Progenitor cell of endocrine pancreas (in vitro differentiated cells): ENCODE results near the gene CRISPLD2. TPM values are rescaled to one million over a fixed set of nuclear protein-coding genes. Genes with fewer than 3 reads are reported as not detected.
"Not testable (repeated sequence)": the region's sequence is repeated elsewhere in the genome, so short reads cannot be mapped to it uniquely, and the experiment has no call there.

Experiments used
- DNase-seq: peaks from one replicate; pipeline ENCODE4 v3.0.0; 2021; ENCODE audit warnings: low spot score; ENCODE audit not compliant: unreplicated experiment
- H3K27ac Mint-ChIP-seq: 2 replicates; pipeline ENCODE4 v1.8.0; 2021; ENCODE audit warnings: mild to moderate bottlenecking, moderate library complexity, mixed read lengths
- H3K27me3 Mint-ChIP-seq: 2 replicates; pipeline ENCODE4 v1.8.0; 2021; ENCODE audit warnings: mixed read lengths
- H3K36me3 Mint-ChIP-seq: 2 replicates; pipeline ENCODE4 v1.8.0; 2022; ENCODE audit warnings: mixed read lengths; ENCODE audit not compliant: insufficient read depth
- H3K4me1 Mint-ChIP-seq: 2 replicates; pipeline ENCODE4 v1.8.0; 2021; ENCODE audit warnings: low read depth, mixed read lengths
- H3K4me3 Mint-ChIP-seq: 2 replicates; pipeline ENCODE4 v1.8.0; 2021; ENCODE audit warnings: low read depth, mild to moderate bottlenecking, moderate library complexity, mixed read lengths
- H3K9me3 Mint-ChIP-seq: 2 replicates; pipeline ENCODE4 v1.8.0; 2021; ENCODE audit warnings: low read depth, mixed read lengths
- CTCF ChIP-seq: fragments of 200-600 bp; sonication (generic); IDR thresholded peaks from one replicate; pipeline ENCODE4 v1.5.0; 2021; ENCODE audit warnings: antibody characterized with exemption, mild to moderate bottlenecking; ENCODE audit not compliant: unreplicated experiment
- total RNA-seq: library from RNA; stranded (reverse); gene quantifications from 2 replicates; pipeline ENCODE4 v1.2.1, GENCODE V29; 2021

CRISPLD2 gene
- total RNA-seq, 1 donor from 2014 or later: 11.0 TPM

GRCh38 chr16:84853534-84853933, 33.7 kb downstream of the CRISPLD2 start:
- Mint-ChIP-seq H3K36me3 (peaks cover 25% of the 10 kb centered on the region), H3K4me3 (no peak overlapping the region), H3K4me1 (peaks cover 4% of the 10 kb centered on the region), H3K9me3 (peaks cover 6% of the 10 kb centered on the region), H3K27ac (no peak overlapping the region), H3K27me3 (no peaks in the 10 kb centered on the region)
- no peak for DNase-seq
- no peak for TF ChIP-seq CTCF

GRCh38 chr16:84854759-84855158, 35.0 kb downstream of the CRISPLD2 start:
- TF ChIP-seq CTCF: no peak
- Mint-ChIP-seq H3K36me3 (peaks cover 36% of the 10 kb centered on the region), H3K27ac (no peak overlapping the region), H3K9me3 (peaks cover 12% of the 10 kb centered on the region), H3K4me1 (peaks cover 4% of the 10 kb centered on the region), H3K4me3 (no peak overlapping the region), H3K27me3 (no peaks in the 10 kb centered on the region)
- no peak for DNase-seq

- not testable (repeated sequence) for H3K27me3 Mint-ChIP-seq, DNase-seq, H3K27ac Mint-ChIP-seq, H3K4me1 Mint-ChIP-seq, H3K4me3 Mint-ChIP-seq
- Mint-ChIP-seq H3K9me3 (peaks cover 17% of the 10 kb centered on the region), H3K36me3 (peaks cover 40% of the 10 kb centered on the region)
These were observed 35.8 kb downstream of the CRISPLD2 start for GRCh38 chr16:84855435-84856202.

GRCh38 chr16:84856203-84856581, 36.4 kb downstream of the CRISPLD2 start:
- not testable (repeated sequence) for H3K4me1 Mint-ChIP-seq, H3K27ac Mint-ChIP-seq, H3K4me3 Mint-ChIP-seq, DNase-seq, H3K27me3 Mint-ChIP-seq
- H3K9me3 Mint-ChIP-seq: peaks cover 14% of the 10 kb centered on the region
- peaks cover 41% of the 10 kb centered on the region for H3K36me3 Mint-ChIP-seq

GRCh38 chr16:84856811-84857210, 37.0 kb downstream of the CRISPLD2 start:
- not testable (repeated sequence) for H3K27me3 Mint-ChIP-seq, H3K4me3 Mint-ChIP-seq, DNase-seq, H3K27ac Mint-ChIP-seq, H3K4me1 Mint-ChIP-seq
- Mint-ChIP-seq H3K36me3 (peaks cover 43% of the 10 kb centered on the region), H3K9me3 (peaks cover 14% of the 10 kb centered on the region)

- no peak for DNase-seq
- Mint-ChIP-seq H3K9me3 (peaks cover 14% of the 10 kb centered on the region), H3K4me1 (no peaks in the 10 kb centered on the region), H3K36me3 (peaks cover 43% of the 10 kb centered on the region), H3K4me3 (no peak overlapping the region), H3K27ac (no peak overlapping the region), H3K27me3 (no peaks in the 10 kb centered on the region)
- no peak for TF ChIP-seq CTCF
These were observed 39.9 kb downstream of the CRISPLD2 start for GRCh38 chr16:84859681-84860080.

GRCh38 chr16:84860383-84860782, 40.6 kb downstream of the CRISPLD2 start:
- Mint-ChIP-seq H3K27me3 (no peaks in the 10 kb centered on the region), H3K4me3 (no peak overlapping the region), H3K27ac (no peak overlapping the region), H3K9me3 (peaks cover 14% of the 10 kb centered on the region), H3K36me3 (peaks cover 42% of the 10 kb centered on the region), H3K4me1 (no peaks in the 10 kb centered on the region)
- TF ChIP-seq CTCF: no peak
- DNase-seq: no peak
